SK-N-SH (cell line): ENCODE results near the gene SORBS1.

Source experiments
- FOXJ3 ChIP-seq: sonication (generic); formaldehyde crosslinking; IDR thresholded peaks from 2 replicates; pipeline ENCODE4 v1.5.1; 2020; ENCODE audit warnings: mild to moderate bottlenecking, missing genetic modification reagents
- GATA2 ChIP-seq: sonication (generic); formaldehyde crosslinking; IDR thresholded peaks from 2 replicates; pipeline ENCODE4 v1.5.0; 2020; ENCODE audit warnings: mild to moderate bottlenecking, missing genetic modification reagents
- RAD21 ChIP-seq: IDR thresholded peaks from 2 replicates; pipeline ENCODE4 v1.6.1; 2012; ENCODE audit warnings: mild to moderate bottlenecking, low read length
- RCOR1 ChIP-seq: fragments of 150-350 bp; IDR thresholded peaks from 2 replicates; pipeline ENCODE4 v1.6.1; 2017; ENCODE audit warnings: antibody characterized with exemption, low read length
- TCF12 ChIP-seq: IDR thresholded peaks from 2 replicates; pipeline ENCODE4 v1.4.0; 2012
- TEAD4 ChIP-seq: IDR thresholded peaks from 2 replicates; pipeline ENCODE4 v1.4.0; 2012; ENCODE audit warnings: mild to moderate bottlenecking, borderline replicate concordance; ENCODE audit not compliant: insufficient read depth
- TF ChIP-seq, protein P1 (sequence below): fragments of 200-600 bp; sonication (generic); IDR thresholded peaks from 2 replicates; pipeline ENCODE4 v1.6.1; 2017; ENCODE audit warnings: antibody characterized with exemption, mild to moderate bottlenecking, moderate library complexity
- TF ChIP-seq, protein P2 (sequence below): IDR thresholded peaks from 2 replicates; pipeline ENCODE4 v1.4.0; 2012; ENCODE audit warnings: low read depth, borderline replicate concordance

DNA sequence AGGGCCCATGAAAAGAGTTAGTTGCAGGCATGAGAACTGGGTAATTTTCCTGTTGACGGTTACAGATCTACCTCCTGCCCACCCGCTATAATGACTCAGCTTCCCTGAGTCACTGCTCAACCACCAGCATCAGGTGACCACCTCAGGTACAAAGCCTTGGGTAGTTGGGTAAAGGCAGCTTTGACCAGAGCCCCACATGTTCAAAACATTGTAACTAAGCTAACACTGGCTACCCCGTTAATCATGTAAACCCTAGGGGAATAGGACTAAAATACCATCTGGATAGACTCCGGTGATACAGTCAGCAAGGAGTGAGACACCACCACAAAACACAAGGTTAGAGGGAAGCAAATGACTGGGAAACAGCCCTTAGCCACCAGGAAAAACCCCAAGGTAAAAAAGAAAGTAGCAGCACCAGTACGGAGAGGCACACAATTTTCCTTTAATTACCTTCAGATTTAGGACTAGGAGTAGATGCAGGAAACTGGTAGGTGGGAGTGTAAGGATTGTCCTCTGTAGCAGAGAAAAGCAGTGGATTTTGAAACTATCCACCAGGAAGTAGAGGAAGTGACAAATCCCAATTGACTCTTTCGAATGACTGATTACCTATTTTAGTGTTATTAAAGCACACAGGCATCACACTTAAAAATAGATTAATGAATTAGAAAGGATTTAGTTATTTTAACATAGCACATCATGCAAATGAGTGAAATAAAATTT, 166.8 kb downstream of the SORBS1 start:
- TF ChIP-seq, protein P1, sequence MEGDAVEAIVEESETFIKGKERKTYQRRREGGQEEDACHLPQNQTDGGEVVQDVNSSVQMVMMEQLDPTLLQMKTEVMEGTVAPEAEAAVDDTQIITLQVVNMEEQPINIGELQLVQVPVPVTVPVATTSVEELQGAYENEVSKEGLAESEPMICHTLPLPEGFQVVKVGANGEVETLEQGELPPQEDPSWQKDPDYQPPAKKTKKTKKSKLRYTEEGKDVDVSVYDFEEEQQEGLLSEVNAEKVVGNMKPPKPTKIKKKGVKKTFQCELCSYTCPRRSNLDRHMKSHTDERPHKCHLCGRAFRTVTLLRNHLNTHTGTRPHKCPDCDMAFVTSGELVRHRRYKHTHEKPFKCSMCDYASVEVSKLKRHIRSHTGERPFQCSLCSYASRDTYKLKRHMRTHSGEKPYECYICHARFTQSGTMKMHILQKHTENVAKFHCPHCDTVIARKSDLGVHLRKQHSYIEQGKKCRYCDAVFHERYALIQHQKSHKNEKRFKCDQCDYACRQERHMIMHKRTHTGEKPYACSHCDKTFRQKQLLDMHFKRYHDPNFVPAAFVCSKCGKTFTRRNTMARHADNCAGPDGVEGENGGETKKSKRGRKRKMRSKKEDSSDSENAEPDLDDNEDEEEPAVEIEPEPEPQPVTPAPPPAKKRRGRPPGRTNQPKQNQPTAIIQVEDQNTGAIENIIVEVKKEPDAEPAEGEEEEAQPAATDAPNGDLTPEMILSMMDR, result no peak
- no peak for TF ChIP-seq RAD21
- no peak for TF ChIP-seq RCOR1
- TF ChIP-seq TCF12, result no peak
- TF ChIP-seq, protein P2, sequence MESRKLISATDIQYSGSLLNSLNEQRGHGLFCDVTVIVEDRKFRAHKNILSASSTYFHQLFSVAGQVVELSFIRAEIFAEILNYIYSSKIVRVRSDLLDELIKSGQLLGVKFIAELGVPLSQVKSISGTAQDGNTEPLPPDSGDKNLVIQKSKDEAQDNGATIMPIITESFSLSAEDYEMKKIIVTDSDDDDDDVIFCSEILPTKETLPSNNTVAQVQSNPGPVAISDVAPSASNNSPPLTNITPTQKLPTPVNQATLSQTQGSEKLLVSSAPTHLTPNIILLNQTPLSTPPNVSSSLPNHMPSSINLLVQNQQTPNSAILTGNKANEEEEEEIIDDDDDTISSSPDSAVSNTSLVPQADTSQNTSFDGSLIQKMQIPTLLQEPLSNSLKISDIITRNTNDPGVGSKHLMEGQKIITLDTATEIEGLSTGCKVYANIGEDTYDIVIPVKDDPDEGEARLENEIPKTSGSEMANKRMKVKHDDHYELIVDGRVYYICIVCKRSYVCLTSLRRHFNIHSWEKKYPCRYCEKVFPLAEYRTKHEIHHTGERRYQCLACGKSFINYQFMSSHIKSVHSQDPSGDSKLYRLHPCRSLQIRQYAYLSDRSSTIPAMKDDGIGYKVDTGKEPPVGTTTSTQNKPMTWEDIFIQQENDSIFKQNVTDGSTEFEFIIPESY, result no peak
- TF ChIP-seq GATA2 (CRISPR knock-in tag), result no peak
- TF ChIP-seq TEAD4, result no peak
- no peak for TF ChIP-seq FOXJ3 (CRISPR knock-in tag)
